ENCODE results near the gene DCC.

- TF ChIP-seq CEBPB (IDR thresholded peaks at IDR 0.05; ENCODE audit: low read depth) (no peak), POLR2AphosphoS5 (IDR thresholded peaks at IDR 0.05; ENCODE audit: low read depth, low read length) (no peak), POLR2A (IDR thresholded peaks at IDR 0.05; ENCODE audit: borderline replicate concordance, extremely low read depth, insufficient read depth, insufficient read length) (no peak)
These were observed 398.9 kb downstream of the DCC start for GRCh38 chr18:52738946-52739345.

All from HCT116 (cell line).